AG04450 (cell line): ENCODE measurements around the gene ZNF718. TPM values are rescaled to one million over a fixed set of nuclear protein-coding genes. Genes with fewer than 3 reads are reported as not detected.

Experiments used
- CTCF ChIA-PET: fragments of 300-600, 350-600 bp; formaldehyde crosslinking; extraction: SDS; loops from one replicate; lab custom pipeline; 2022; ENCODE audit warnings: antibody characterized with exemption, inconsistent platforms; lab: Charles Lee
- POLR2A ChIA-PET: fragments of 350-600 bp; formaldehyde crosslinking; extraction: SDS; loops from one replicate; lab custom pipeline; 2021; ENCODE audit warnings: antibody characterized with exemption, inconsistent platforms; lab: Yijun Ruan, JAX
- DNase-seq: peaks from one replicate; pipeline ENCODE4 v3.0.0-alpha.2; 2011; ENCODE audit warnings: low read depth, low spot score
- H3K27ac ChIP-seq: one replicate; pipeline ENCODE4 v1.5.1; 2012; ENCODE audit warnings: low read depth, low read length, control low read depth
- H3K27me3 ChIP-seq: one replicate; pipeline ENCODE4 v1.6.0; 2012; ENCODE audit warnings: low read length; ENCODE audit not compliant: control insufficient read depth, insufficient read depth
- H3K4me3 ChIP-seq: 2 replicates; pipeline ENCODE4 v1.5.1; 2011; ENCODE audit warnings: mild to moderate bottlenecking, low read depth, low read length, control low read depth
- H3K9me3 ChIP-seq: 2 replicates; pipeline ENCODE4 v1.5.1; 2012; ENCODE audit warnings: low read length; ENCODE audit not compliant: control insufficient read depth, insufficient read depth
- CTCF ChIP-seq: IDR thresholded peaks from 2 replicates; pipeline ENCODE4 v1.5.1; 2011; ENCODE audit warnings: low read depth, low read length, control low read depth, inconsistent platforms
- polyA plus RNA-seq: library from polyadenylated mRNA; depleted of rRNA; stranded (reverse); fragments of >200 nt; gene quantifications from 2 replicates; pipeline ENCODE4 v1.2.3, GENCODE V29; 2011

The ZNF718 gene
- polyA plus RNA-seq, 1 experiment: 2.6 TPM

- POLR2A ChIA-PET: no interaction called here
- CTCF ChIA-PET: no interaction called here
- Histone ChIP-seq H3K27ac (no peak overlapping the region), H3K4me3 (no peak overlapping the region), H3K9me3 (peaks cover 51% of the 10 kb centered on the region), H3K27me3 (peaks cover 7% of the 10 kb centered on the region)
- DNase-seq: no peak
- TF ChIP-seq CTCF: no peak
Observed at GRCh38 chr4:107083-107443, 17.2 kb upstream of the ZNF718 start.

- peaks cover 7% of the 10 kb centered on the region for H3K27me3 ChIP-seq
- CTCF ChIA-PET: no interaction called here
- no peak for TF ChIP-seq CTCF
- H3K4me3 ChIP-seq: no peak overlapping the region
- no peak overlapping the region for H3K27ac ChIP-seq
- peaks cover 50% of the 10 kb centered on the region for H3K9me3 ChIP-seq
- no peak for DNase-seq
- POLR2A ChIA-PET: no interaction called here
Observed at GRCh38 chr4:107444-108429, 16.6 kb upstream of the ZNF718 start.

- peaks cover 30% of the 10 kb centered on the region for H3K9me3 ChIP-seq
- ChIA-PET POLR2A (interaction anchor here (0.5 kb wide), 1 partner anchor 12 kb away, joined by 3 read pairs; the partner anchor contains the start of gene ZNF718), CTCF (no interaction called here)
- H3K27me3 ChIP-seq: no peaks in the 10 kb centered on the region
- DNase-seq: no peak
- H3K27ac ChIP-seq: no peak overlapping the region
- H3K4me3 ChIP-seq: no peak overlapping the region
- no peak for TF ChIP-seq CTCF
Observed at GRCh38 chr4:112771-113170, 11.5 kb upstream of the ZNF718 start.

- TF ChIP-seq CTCF: no peak
- CTCF ChIA-PET: no interaction called here
Observed at GRCh38 chr4:113732-114131, 10.6 kb upstream of the ZNF718 start.

GRCh38 chr4:114149-114548 lies 10.2 kb upstream of the ZNF718 start:
- no peak for DNase-seq
- Histone ChIP-seq H3K27me3 (no peaks in the 10 kb centered on the region), H3K9me3 (peaks cover 17% of the 10 kb centered on the region), H3K4me3 (no peak overlapping the region), H3K27ac (no peak overlapping the region)
- CTCF ChIA-PET: no interaction called here
- POLR2A ChIA-PET: no interaction called here
- TF ChIP-seq CTCF: no peak

More at GRCh38 chr4:113732-114131, 10.6 kb upstream of the ZNF718 start:
- Histone ChIP-seq H3K4me3 (no peak overlapping the region), H3K27ac (no peak overlapping the region), H3K27me3 (no peaks in the 10 kb centered on the region), H3K9me3 (peaks cover 21% of the 10 kb centered on the region)
- DNase-seq: no peak
- POLR2A ChIA-PET: no interaction called here
